Cardiac muscle cell (in vitro differentiated cells and primary cell): Measurements from ENCODE around the gene RERE. TPM values are rescaled to one million over a fixed set of nuclear protein-coding genes. Genes with fewer than 3 reads are reported as not detected.

Experiments used
- DNase-seq, 2 donors: peaks; one replicate each; pipeline versions ENCODE4 v3.0.0 to v3.0.0-alpha.2; 2010 to 2017; ENCODE audit warnings: low read depth in 1 of 2, low spot score in 1 of 2
- H3K27ac ChIP-seq: fragments of 200-600 bp; sonication (generic); 2 replicates; pipeline ENCODE4 v1.5.1; 2016
- H3K27me3 ChIP-seq: fragments of 200-600 bp; sonication (generic); 2 replicates; pipeline ENCODE4 v1.6.0; 2016; ENCODE audit warnings: control low read depth
- H3K36me3 ChIP-seq: fragments of 200-600 bp; sonication (generic); 2 replicates; pipeline ENCODE4 v1.5.1; 2016; ENCODE audit warnings: control low read depth
- H3K4me1 ChIP-seq: fragments of 200-600 bp; sonication (generic); 2 replicates; pipeline ENCODE4 v1.8.1; 2017; ENCODE audit warnings: low read depth, mild to moderate bottlenecking, mixed run types
- H3K4me3 ChIP-seq: fragments of 200-600 bp; sonication (generic); 2 replicates; pipeline ENCODE4 v1.5.1; 2016; ENCODE audit warnings: mild to moderate bottlenecking
- H3K9me3 ChIP-seq: fragments of 200-600 bp; sonication (generic); 2 replicates; pipeline ENCODE4 v1.5.1; 2017; ENCODE audit warnings: low read depth, mild to moderate bottlenecking, control low read depth
- polyA plus RNA-seq: library from polyadenylated mRNA; unstranded; fragments of >200 nt; fragmentation: Nextera tagmentation; extraction: Ambion mirVana; gene quantifications from 2 replicates; pipeline ENCODE4 v1.2.1, GENCODE V29; 2016
- total RNA-seq: library from RNA; depleted of rRNA; stranded (reverse); fragments of >200 nt; gene quantifications from 2 replicates; pipeline ENCODE4 v1.2.3, GENCODE V29; 2016
- TF ChIP-seq, protein P1 (sequence below): IDR thresholded peaks from 2 replicates; pipeline ENCODE4 v1.5.1; 2012; ENCODE audit warnings: low read depth, mild to moderate bottlenecking, low read length

Gene RERE
- total and polyA plus RNA-seq, 2 experiments from 2014 or later: 72.5 to 81.0 TPM

DNA sequence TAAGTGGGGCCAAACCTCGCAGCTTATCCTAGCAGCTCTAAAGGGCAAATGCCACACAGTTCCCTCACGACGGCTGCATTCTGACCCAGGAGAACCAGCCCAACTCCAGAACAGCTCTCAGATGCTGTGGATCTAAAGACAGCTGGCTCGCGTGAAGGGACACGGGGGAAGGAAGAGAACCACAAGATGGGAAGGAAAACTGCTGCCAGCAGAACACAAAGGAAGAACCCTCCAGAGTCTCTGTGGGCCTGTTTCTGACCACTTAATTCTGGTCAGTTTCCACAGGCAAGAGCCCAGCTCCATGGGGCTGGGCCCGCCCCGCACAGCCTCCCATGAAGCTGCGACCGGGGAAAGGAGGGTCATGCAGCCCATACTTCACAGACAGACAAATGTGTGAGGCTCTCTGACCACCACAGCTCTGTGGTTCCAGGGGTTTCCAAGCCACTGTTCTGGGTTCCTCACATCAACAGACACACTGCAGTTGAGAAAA is 438.4 kb downstream of the RERE start:
- Histone ChIP-seq H3K27ac (peak overlapping the region; percentile 90), H3K27me3 (no peaks in the 10 kb centered on the region), H3K4me3 (no peak overlapping the region), H3K36me3 (no peaks in the 10 kb centered on the region), H3K9me3 (no peaks in the 10 kb centered on the region), H3K4me1 (peaks cover 63% of the 10 kb centered on the region)
- no peak for DNase-seq
- TF ChIP-seq, protein P1, sequence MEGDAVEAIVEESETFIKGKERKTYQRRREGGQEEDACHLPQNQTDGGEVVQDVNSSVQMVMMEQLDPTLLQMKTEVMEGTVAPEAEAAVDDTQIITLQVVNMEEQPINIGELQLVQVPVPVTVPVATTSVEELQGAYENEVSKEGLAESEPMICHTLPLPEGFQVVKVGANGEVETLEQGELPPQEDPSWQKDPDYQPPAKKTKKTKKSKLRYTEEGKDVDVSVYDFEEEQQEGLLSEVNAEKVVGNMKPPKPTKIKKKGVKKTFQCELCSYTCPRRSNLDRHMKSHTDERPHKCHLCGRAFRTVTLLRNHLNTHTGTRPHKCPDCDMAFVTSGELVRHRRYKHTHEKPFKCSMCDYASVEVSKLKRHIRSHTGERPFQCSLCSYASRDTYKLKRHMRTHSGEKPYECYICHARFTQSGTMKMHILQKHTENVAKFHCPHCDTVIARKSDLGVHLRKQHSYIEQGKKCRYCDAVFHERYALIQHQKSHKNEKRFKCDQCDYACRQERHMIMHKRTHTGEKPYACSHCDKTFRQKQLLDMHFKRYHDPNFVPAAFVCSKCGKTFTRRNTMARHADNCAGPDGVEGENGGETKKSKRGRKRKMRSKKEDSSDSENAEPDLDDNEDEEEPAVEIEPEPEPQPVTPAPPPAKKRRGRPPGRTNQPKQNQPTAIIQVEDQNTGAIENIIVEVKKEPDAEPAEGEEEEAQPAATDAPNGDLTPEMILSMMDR: no peak

DNA sequence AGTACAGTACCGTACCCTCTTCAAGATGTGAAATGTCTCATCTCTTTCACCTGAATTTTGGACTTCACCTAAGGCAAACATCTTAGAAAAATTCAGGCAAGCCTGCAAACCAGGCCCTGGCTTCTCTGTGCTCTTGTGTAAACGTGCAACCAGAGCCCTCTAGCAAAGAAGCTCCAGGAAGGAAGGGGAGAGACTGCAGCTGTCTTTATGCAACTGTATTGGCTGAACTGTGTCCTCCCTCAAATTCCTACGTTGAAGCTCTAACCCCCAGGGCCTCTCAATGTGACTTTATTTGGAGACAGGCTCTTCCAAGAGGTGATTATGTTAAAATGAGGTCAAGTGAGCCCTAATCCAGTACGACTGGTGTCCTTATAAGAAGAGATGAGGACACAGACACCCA is 439.3 kb downstream of the RERE start:
- H3K9me3 ChIP-seq: no peaks in the 10 kb centered on the region
- TF ChIP-seq, protein P1: no peak
- no peaks in the 10 kb centered on the region for H3K36me3 ChIP-seq
- peaks cover 69% of the 10 kb centered on the region for H3K4me1 ChIP-seq
- H3K27me3 ChIP-seq: no peaks in the 10 kb centered on the region
- no peak overlapping the region for H3K4me3 ChIP-seq
- peak overlapping the region; percentile 90 for H3K27ac ChIP-seq
- peak; percentile 41 to 69 for DNase-seq

DNA sequence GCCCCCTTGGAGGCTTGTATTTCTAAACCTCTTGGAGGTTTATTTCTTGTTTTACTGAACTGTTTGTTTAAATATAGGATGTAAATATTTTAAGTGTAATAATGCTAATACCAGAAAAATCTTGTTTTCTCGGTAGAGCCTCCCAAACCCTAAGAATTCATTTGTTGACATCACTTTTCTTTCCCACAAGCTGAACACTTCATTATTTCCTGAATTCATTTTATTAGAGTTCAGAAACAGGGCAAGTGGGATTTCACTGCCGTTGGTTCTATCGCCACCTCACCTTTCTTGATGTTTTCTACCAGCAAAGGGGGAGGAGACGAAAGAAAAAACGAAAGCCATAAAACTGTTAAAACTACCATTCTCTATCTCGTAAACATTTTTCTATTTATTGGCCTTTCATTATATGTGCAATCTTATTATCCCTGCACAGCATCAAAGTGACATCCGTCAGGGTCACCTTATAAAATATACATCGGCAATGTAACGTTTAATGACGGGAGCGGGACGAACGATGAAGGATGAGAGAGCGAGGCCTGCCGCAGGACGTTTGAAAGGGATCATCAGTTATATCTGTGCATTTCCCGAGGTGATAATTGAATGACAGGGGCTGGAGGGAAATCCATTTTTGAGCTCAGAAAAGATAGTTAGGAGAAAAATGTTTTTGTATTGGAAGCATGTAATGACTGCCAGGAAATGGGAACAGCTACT is 440.0 kb downstream of the RERE start:
- H3K27ac ChIP-seq: peak overlapping the region; percentile 90
- TF ChIP-seq, protein P1: no peak
- DNase-seq: no peak
- H3K27me3 ChIP-seq: no peaks in the 10 kb centered on the region
- no peaks in the 10 kb centered on the region for H3K36me3 ChIP-seq
- H3K4me3 ChIP-seq: no peak overlapping the region
- H3K9me3 ChIP-seq: no peaks in the 10 kb centered on the region
- peaks cover 71% of the 10 kb centered on the region for H3K4me1 ChIP-seq

DNA sequence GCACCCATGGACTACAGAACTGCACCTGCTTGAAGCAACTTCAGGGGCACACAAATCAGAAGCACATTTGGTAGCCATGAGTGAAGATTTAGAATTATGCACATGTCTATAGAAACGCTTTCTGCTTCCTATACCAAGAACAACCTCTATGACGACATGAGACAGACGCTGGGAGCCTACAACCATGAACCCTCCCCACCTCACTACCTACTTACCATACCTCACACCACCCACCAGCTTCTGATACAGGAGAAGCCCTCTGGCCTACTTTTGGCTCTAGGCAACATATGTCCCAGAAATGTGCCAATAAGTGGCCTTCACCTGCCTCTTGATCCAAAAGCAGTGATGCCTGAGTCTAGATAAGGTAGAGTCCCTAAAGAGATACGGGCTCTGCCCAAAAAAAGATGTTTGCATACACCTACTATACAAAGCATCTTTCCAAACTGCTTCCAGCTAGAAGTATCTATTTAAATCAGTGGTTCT is 441.0 kb downstream of the RERE start:
- peaks cover 71% of the 10 kb centered on the region for H3K4me1 ChIP-seq
- no peak overlapping the region for H3K4me3 ChIP-seq
- H3K27ac ChIP-seq: no peak overlapping the region
- no peaks in the 10 kb centered on the region for H3K36me3 ChIP-seq
- H3K9me3 ChIP-seq: no peaks in the 10 kb centered on the region
- TF ChIP-seq, protein P1: no peak
- DNase-seq: no peak
- H3K27me3 ChIP-seq: no peaks in the 10 kb centered on the region

DNA sequence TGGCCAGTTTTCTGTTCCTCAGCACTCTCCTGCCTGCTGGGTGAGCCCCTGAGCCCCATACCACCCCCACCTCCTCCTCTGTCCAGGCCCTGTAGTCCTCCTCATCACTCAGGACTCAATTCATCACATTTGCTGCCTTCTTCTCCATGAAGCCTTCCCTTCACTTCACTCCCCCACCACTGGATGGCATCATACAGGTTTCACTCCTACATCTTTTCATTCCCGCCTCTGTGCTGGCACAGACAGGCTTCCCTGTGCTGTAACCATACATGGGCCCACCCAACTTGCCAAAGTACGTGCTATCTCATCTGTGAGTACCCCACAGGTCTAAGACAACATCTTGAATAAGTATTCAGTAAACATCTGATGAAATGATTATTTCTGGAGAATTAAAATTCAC is 442.6 kb downstream of the RERE start:
- peak in 1 of 2 donors; percentile 57 for DNase-seq
- Histone ChIP-seq H3K4me3 (no peak overlapping the region), H3K27me3 (no peaks in the 10 kb centered on the region), H3K4me1 (peaks cover 78% of the 10 kb centered on the region), H3K27ac (peak overlapping the region; percentile 93), H3K9me3 (no peaks in the 10 kb centered on the region), H3K36me3 (no peaks in the 10 kb centered on the region)
- TF ChIP-seq, protein P1: peak; percentile 52
